Measurements from ENCODE around the gene RACGAP1.

DNA sequence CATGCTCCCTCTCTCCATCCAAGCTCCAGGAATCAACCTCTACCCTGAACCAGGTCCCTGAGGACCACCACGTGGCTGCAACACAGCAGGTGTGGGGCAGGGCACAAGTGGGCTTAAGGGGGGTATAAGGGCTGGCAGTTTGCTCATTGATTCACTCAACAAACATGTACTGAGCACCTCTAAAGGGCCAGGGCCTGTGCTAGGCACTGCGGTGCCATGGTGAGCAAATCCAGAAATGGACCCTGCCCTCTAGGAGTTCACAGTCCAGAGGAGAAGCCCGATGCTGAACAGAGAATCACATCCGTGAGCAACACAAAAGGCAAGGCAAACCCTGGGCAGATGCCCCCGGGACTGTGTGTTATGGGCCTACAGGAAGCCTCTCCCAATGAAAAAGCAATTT, 81.2 kb downstream of the RACGAP1 start:
- TF ChIP-seq, protein P1, sequence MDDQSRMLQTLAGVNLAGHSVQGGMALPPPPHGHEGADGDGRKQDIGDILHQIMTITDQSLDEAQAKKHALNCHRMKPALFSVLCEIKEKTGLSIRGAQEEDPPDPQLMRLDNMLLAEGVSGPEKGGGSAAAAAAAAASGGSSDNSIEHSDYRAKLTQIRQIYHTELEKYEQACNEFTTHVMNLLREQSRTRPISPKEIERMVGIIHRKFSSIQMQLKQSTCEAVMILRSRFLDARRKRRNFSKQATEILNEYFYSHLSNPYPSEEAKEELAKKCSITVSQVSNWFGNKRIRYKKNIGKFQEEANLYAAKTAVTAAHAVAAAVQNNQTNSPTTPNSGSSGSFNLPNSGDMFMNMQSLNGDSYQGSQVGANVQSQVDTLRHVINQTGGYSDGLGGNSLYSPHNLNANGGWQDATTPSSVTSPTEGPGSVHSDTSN (IDR thresholded peaks at IDR 0.05), result no peak
- TF ChIP-seq, protein P2, sequence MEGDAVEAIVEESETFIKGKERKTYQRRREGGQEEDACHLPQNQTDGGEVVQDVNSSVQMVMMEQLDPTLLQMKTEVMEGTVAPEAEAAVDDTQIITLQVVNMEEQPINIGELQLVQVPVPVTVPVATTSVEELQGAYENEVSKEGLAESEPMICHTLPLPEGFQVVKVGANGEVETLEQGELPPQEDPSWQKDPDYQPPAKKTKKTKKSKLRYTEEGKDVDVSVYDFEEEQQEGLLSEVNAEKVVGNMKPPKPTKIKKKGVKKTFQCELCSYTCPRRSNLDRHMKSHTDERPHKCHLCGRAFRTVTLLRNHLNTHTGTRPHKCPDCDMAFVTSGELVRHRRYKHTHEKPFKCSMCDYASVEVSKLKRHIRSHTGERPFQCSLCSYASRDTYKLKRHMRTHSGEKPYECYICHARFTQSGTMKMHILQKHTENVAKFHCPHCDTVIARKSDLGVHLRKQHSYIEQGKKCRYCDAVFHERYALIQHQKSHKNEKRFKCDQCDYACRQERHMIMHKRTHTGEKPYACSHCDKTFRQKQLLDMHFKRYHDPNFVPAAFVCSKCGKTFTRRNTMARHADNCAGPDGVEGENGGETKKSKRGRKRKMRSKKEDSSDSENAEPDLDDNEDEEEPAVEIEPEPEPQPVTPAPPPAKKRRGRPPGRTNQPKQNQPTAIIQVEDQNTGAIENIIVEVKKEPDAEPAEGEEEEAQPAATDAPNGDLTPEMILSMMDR (IDR thresholded peaks at IDR 0.05), result no peak
- TF ChIP-seq TAF1 (IDR thresholded peaks at IDR 0.05; ENCODE audit: borderline replicate concordance, low read depth, low read length) (no peak), RCOR1 (IDR thresholded peaks at IDR 0.05; ENCODE audit: low read length) (no peak), CHD2 (IDR thresholded peaks at IDR 0.05; ENCODE audit: low read length, partially characterized antibody) (no peak)
- TF ChIP-seq, protein P3, sequence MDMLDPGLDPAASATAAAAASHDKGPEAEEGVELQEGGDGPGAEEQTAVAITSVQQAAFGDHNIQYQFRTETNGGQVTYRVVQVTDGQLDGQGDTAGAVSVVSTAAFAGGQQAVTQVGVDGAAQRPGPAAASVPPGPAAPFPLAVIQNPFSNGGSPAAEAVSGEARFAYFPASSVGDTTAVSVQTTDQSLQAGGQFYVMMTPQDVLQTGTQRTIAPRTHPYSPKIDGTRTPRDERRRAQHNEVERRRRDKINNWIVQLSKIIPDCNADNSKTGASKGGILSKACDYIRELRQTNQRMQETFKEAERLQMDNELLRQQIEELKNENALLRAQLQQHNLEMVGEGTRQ (IDR thresholded peaks at IDR 0.05; ENCODE audit: borderline replicate concordance, low read depth, low read length), result no peak
- TF ChIP-seq, protein P4, sequence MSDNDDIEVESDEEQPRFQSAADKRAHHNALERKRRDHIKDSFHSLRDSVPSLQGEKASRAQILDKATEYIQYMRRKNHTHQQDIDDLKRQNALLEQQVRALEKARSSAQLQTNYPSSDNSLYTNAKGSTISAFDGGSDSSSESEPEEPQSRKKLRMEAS (IDR thresholded peaks at IDR 0.05; ENCODE audit: low read depth), result no peak
